Brain pericyte (primary cell): ENCODE results near the gene ROR2.

Source experiments
- DNase-seq: peaks from one replicate; pipeline ENCODE4 v3.0.0-alpha.2; 2012; ENCODE audit warnings: low read depth, low spot score

The ROR2 gene

GRCh38 chr9:91681461-91682305 is 268.3 kb downstream of the ROR2 start:
- DNase-seq = no peak

- no peak for DNase-seq
Measured at GRCh38 chr9:91680998-91681397, 269.0 kb downstream of the ROR2 start.

GRCh38 chr9:91680106-91680505 is 269.9 kb downstream of the ROR2 start:
- no peak for DNase-seq

- DNase-seq = no peak
Measured at GRCh38 chr9:91678807-91679580, 271.0 kb downstream of the ROR2 start.

- no peak for DNase-seq
Measured at GRCh38 chr9:91677822-91678436, 272.1 kb downstream of the ROR2 start.

GRCh38 chr9:91677331-91677730 is 272.7 kb downstream of the ROR2 start:
- no peak for DNase-seq

- DNase-seq = no peak
Measured at GRCh38 chr9:91676046-91676445, 274.0 kb downstream of the ROR2 start.

GRCh38 chr9:91664663-91665062 is 285.4 kb downstream of the ROR2 start:
- DNase-seq = no peak

- no peak for DNase-seq
Measured at GRCh38 chr9:91663858-91664257, 286.2 kb downstream of the ROR2 start.

GRCh38 chr9:91661451-91661850 is 288.6 kb downstream of the ROR2 start:
- no peak for DNase-seq

- no peak for DNase-seq
Measured at GRCh38 chr9:91660521-91660920, 289.5 kb downstream of the ROR2 start.

- no peak for DNase-seq
Measured at GRCh38 chr9:91659529-91660495, 290.2 kb downstream of the ROR2 start.

GRCh38 chr9:91658513-91659105 is 291.4 kb downstream of the ROR2 start:
- no peak for DNase-seq

GRCh38 chr9:91657501-91657900 is 292.5 kb downstream of the ROR2 start:
- no peak for DNase-seq

- no peak for DNase-seq
Measured at GRCh38 chr9:91655658-91656057, 294.4 kb downstream of the ROR2 start.

GRCh38 chr9:91655215-91655614 is 294.8 kb downstream of the ROR2 start:
- no peak for DNase-seq

- DNase-seq = no peak
Measured at GRCh38 chr9:91654527-91654926, 295.5 kb downstream of the ROR2 start.

- no peak for DNase-seq
Measured at GRCh38 chr9:91647371-91647770, 302.7 kb downstream of the ROR2 start.

GRCh38 chr9:91646702-91647101 is 303.3 kb downstream of the ROR2 start:
- no peak for DNase-seq

GRCh38 chr9:91644433-91644832 is 305.6 kb downstream of the ROR2 start:
- DNase-seq = no peak
